Loucy (cell line): ENCODE measurements around the gene LMOD1.

Source experiments
- EZH2phosphoT487 ChIP-seq: fragments of 200-600 bp; IDR thresholded peaks from 2 replicates; pipeline ENCODE4 v1.6.1; 2018; ENCODE audit warnings: antibody characterized with exemption, mild to moderate bottlenecking, moderate library complexity, borderline replicate concordance
- TF ChIP-seq, protein P1 (sequence below): fragments of 200-600 bp; sonication (generic); conservative IDR thresholded peaks from 2 replicates; pipeline ENCODE4 v1.5.1; 2014; ENCODE audit warnings: mild to moderate bottlenecking, antibody characterized with exemption, low read length

GRCh38 chr1:201894343-201895119, 51.8 kb downstream of the LMOD1 start:
- TF ChIP-seq, protein P1, sequence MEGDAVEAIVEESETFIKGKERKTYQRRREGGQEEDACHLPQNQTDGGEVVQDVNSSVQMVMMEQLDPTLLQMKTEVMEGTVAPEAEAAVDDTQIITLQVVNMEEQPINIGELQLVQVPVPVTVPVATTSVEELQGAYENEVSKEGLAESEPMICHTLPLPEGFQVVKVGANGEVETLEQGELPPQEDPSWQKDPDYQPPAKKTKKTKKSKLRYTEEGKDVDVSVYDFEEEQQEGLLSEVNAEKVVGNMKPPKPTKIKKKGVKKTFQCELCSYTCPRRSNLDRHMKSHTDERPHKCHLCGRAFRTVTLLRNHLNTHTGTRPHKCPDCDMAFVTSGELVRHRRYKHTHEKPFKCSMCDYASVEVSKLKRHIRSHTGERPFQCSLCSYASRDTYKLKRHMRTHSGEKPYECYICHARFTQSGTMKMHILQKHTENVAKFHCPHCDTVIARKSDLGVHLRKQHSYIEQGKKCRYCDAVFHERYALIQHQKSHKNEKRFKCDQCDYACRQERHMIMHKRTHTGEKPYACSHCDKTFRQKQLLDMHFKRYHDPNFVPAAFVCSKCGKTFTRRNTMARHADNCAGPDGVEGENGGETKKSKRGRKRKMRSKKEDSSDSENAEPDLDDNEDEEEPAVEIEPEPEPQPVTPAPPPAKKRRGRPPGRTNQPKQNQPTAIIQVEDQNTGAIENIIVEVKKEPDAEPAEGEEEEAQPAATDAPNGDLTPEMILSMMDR, result no peak
- no peak for TF ChIP-seq EZH2phosphoT487
